GM21723 (cell line): ENCODE results near the gene ARID5A.

Experiments
- ATAC-seq: cut with Tn5 transposase; IDR thresholded peaks from one replicate; pipeline ENCODE4 v1.9.1; 2021; ENCODE audit warnings: mild to moderate bottlenecking, moderate library complexity; ENCODE audit not compliant: unreplicated experiment

ARID5A gene

DNA sequence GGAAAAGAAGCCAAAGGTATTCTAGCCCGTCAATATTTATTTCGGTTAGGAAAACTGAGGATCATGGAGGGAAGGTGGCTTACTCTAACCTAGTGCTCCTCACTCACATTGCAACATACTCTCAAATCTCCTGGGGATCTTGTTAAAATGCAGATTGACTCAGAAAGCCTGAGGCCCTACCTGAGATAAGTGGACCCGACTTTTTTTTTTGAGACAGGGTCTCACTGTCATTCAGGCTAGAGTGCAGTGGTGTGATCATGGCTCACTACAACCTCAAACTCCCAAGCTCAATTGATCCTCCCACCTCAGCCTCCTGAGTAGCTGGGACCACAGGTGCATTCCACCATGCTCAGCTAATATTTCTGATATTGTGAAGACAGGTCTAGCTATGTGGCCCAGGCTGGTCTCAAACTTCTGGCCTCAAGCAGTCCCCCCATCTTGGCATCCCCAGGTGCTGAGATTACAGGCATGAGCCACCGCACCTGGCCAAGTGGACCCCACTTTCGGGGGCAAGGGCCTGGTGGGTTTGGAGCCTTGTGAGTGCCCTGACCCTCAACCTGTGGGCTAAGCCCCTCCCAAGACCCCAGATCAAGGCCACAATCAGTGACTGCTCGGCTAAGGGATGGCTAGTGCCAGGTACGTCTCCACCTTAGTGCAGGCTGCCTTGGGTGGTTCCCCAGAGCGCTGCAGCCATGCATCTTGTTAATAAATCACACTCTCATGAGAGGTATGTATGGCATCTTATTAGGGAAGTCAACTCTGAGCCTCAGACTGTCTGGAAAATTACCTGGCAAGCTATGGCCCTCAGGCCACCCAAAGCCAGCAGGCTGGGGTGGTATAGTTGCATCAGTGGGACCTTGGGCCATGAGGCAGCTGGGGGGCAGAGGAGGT, 30.3 kb upstream of the ARID5A start:
- no peak for ATAC-seq

GRCh38 chr2:96506907-96507240, 29.7 kb upstream of the ARID5A start:
- no peak for ATAC-seq

- ATAC-seq = peak; percentile 55
These were observed 28.5 kb upstream of the ARID5A start for GRCh38 chr2:96507957-96508520.

GRCh38 chr2:96508521-96509113, 27.9 kb upstream of the ARID5A start:
- no peak for ATAC-seq

GRCh38 chr2:96509114-96509846, 27.3 kb upstream of the ARID5A start:
- ATAC-seq = no peak

GRCh38 chr2:96509847-96510230, 26.7 kb upstream of the ARID5A start:
- no peak for ATAC-seq

- ATAC-seq = no peak
These were observed 25.5 kb upstream of the ARID5A start for GRCh38 chr2:96510931-96511595.

DNA sequence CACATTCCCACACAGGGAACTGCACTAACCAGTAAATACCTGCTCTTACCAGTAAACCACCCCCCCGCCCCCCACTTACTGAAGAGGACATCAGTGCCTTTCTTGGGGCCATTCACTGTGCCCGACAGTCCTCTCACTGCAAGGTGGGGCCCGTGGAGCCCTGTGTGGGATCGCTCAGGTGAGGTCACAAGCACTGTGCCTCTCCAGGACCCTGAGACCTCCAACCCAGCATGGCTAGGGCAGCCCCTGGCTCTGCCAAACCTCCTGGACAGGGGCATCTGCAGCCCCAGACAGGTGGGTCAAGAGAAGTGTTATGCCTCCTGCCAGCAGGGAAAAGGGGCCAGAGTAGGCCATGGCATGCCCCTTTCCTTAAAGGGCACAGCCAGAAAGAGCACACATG, 24.7 kb upstream of the ARID5A start:
- ATAC-seq = no peak

GRCh38 chr2:96512341-96512740, 24.2 kb upstream of the ARID5A start:
- ATAC-seq = no peak

DNA sequence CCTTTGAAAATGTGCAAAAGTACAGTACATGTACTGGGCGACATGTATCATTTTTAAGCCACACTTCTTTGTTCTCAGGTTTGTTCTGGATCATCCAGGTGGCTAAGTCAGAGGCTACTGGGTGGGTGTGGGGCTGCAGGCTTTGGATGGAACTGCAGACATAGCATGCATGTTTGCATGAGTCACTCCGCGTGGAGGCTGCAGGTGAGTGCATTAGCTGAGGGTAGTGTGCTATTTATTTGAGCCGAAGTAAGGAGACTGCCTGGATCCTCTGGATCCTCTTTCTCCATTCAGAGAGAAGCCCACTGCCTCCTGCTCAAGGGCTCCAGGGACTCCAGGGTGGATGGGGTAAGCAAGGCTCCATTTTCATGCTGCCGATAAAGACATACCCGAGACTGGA, 22.0 kb upstream of the ARID5A start:
- ATAC-seq = no peak

- no peak for ATAC-seq
These were observed 19.5 kb upstream of the ARID5A start for GRCh38 chr2:96517079-96517478.

DNA sequence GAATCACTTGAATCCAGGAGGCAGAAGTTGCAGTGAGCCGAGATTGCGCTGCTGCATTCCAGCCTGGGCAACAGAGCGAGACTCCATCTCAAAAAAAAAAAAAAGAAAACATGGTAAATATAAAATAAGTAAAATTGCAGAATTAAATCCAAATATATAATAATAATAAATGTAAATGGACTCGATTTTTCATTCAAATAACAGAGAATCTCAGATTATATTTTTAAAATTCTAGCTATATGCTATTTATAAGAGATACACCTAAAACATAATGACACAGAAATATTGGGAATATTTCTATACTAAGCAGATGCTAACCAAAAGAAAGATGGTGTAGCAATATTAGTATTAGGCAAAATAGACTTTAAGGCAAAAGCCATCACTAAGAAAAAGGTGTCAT, 16.3 kb upstream of the ARID5A start:
- ATAC-seq = no peak

GRCh38 chr2:96520697-96521096, 15.9 kb upstream of the ARID5A start:
- ATAC-seq = no peak

DNA sequence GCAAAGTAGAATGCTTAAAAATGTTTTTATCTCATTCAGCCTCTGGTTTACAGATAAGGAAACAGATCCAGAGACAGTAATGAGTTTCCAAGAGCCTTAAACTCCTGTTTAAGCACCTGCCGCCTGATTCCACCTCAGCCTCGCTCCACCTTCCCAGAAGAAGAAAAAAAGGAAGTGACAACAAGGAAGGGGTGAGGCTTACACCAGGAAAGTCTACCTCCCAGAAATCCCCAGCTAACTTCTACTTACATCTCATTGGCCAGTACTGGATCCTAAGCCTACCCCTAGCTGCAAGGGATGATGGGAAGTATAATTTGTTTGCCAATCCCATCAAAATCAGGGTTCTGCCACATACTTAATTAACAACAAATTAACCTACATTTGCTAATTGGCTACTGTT, 15.3 kb upstream of the ARID5A start:
- no peak for ATAC-seq

GRCh38 chr2:96522304-96523203, 14.0 kb upstream of the ARID5A start:
- ATAC-seq = no peak

- ATAC-seq = no peak
These were observed 12.7 kb upstream of the ARID5A start for GRCh38 chr2:96523659-96524481.

DNA sequence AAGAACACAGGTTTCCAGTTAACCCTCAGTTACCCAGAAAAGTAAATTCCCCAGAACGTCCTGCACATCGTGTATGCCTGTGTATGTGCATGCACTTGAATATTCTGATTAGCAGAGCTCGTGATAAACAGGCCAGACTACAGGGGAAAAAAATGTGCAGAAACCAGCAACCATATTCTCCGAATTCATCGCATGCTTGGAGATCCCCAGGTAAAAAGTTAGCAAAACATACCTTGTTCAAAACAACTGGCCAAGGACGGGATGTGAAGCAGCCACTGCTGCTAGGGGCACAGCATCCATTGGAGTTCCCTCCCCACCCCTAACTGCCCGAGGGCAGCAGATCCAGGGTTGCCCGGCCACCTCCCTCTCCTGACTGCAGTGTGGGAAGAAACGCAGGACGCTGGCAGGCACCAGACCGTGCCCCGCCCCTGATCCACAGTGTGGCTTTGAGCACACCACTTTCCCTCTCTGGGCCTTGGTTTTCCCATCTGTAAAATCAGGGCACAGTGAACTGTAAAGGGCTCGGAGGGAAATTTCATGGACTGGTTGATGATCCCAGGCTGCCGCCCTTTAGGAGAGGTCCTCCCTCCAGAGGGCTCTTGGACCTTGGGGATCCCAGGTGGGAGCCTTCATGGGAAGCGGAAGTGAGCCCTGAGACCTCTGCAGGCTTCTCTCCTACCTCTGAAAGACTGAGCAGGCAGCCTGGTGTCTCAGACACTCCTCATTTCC, 11.9 kb upstream of the ARID5A start:
- no peak for ATAC-seq

DNA sequence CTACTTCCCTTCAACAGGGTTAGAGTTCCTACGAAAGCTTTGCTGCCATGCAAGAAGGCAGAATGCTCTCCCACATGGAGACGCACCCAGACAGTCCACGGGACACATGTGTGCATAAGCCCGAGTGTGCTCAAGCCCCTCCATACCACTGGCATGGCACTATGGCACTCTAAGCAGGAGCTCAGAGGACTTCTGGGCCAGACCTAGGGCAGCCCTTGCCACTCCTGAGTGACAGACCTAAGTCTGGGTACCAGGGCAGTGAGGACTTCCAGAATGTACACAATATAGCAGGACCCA, 11.4 kb upstream of the ARID5A start:
- ATAC-seq = no peak

- ATAC-seq = no peak
These were observed 10.4 kb upstream of the ARID5A start for GRCh38 chr2:96526101-96526591.
